HG03442 (cell line): ENCODE measurements around the gene ODF4.

Experiments
- ATAC-seq: cut with Tn5 transposase; IDR thresholded peaks from one replicate; pipeline ENCODE4 v1.9.1; 2021; ENCODE audit warnings: mild to moderate bottlenecking, moderate library complexity; ENCODE audit not compliant: unreplicated experiment

ODF4 gene

DNA sequence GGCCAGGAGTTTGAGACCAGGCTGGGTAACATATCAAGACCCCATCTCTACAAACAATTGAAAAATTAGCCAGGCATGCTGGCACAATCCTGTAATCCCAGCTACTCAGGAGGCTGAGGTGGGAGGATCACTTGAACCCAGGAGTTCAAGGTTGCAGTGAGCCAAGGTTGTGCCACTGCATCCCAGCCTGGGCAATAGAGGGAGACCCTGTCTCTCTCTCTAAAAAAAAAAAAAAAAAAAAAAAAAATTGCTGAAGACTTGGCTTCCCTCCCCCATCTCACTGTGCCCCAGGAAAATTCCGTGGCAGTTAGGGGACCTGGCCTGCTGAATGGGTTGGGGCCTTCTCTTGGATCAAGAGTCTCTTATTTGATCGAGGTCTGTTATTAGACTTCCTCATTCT, at the start of gene ODF4:
ODF4 (plus strand) TSS at position 301 of the 400 bp plus-strand sequence. CDS start 212 bp downstream, outside the sequence.
- ATAC-seq: no peak

- ATAC-seq: no peak
Measured at GRCh38 chr17:8290043-8290442, 49.6 kb upstream of the ODF4 start.

GRCh38 chr17:8292639-8293395, 46.8 kb upstream of the ODF4 start:
- no peak for ATAC-seq

GRCh38 chr17:8294361-8294760, 45.3 kb upstream of the ODF4 start:
- ATAC-seq: no peak

- no peak for ATAC-seq
Measured at GRCh38 chr17:8294814-8295316, 44.8 kb upstream of the ODF4 start.

GRCh38 chr17:8300226-8300625, 39.4 kb upstream of the ODF4 start:
- no peak for ATAC-seq

- ATAC-seq: peak; percentile 47
Measured at GRCh38 chr17:8300627-8301242, 38.9 kb upstream of the ODF4 start.

GRCh38 chr17:8310601-8311123, 29.0 kb upstream of the ODF4 start:
- ATAC-seq: no peak

DNA sequence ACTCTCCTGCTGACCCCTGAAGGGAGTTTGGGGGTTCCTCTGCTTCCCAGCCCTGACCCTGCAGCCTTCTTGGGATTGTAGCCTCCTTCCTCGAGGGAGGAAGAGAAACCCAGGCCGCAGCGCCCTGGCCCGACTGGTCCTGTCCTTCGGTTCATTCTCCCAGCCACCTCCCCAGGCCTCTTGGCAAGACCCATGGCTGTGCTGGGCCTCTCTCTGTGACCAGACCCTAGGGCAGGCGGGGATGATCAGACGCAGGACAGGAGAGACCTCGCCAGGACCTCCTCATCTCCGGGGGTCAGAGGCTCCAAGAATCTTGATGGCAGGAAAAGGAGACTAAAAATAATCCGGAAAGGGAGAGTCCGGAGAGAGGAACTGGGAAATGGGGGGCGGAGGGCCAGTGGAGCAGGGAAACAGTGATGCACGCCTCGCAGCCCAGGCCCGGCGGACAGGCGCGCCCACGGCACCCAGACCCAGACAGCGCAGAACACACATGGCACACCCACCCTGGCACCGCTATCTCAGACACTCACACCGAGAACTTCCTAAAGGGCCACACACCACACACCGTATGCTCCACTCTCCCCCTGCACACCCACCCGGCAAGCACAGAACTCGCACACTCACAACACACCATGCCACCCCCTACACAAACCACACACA, 28.4 kb upstream of the ODF4 start:
- no peak for ATAC-seq

- no peak for ATAC-seq
Measured at GRCh38 chr17:8312251-8312650, 27.4 kb upstream of the ODF4 start.

DNA sequence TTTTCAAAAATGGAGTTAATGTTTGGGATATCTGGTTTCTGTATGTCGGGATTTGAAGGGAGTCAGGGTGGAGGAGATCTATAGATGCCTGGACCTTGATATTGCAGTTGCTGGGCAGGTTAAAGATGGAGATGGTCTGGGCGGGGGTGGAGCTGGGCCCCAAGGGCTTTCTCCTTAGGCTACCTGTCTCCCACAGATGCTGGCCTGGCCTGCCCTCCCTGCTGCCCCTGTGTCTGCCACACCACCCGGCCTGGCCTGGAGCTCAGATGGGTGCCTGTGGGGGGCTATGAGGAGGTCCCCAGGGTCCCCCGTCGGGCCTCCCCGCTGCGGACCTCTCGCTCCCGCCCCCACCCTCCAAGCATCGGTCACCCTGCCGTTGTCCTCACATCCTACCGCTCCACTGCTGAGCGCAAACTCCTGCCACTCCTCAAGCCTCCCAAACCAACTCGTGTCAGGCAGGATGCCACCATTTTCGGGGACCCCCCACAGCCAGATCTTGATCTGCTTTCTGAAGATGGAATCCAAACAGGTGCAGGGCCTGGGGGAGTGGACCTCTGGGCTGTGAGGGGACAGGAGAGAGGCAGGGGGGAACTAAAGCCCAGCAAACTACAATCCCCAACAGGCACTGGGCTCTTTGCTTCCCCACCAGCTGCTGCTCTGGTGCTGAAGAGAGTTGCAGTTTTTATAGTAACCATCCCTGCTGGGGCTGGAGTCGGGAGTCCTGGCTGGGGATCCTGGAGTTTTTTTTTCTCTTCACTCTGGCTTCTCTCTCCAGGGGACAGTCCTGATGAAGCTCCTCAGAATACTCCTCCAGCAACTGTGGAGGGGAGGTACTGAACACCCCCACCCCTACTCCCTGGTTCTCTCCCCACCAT, 26.7 kb upstream of the ODF4 start:
- no peak for ATAC-seq

DNA sequence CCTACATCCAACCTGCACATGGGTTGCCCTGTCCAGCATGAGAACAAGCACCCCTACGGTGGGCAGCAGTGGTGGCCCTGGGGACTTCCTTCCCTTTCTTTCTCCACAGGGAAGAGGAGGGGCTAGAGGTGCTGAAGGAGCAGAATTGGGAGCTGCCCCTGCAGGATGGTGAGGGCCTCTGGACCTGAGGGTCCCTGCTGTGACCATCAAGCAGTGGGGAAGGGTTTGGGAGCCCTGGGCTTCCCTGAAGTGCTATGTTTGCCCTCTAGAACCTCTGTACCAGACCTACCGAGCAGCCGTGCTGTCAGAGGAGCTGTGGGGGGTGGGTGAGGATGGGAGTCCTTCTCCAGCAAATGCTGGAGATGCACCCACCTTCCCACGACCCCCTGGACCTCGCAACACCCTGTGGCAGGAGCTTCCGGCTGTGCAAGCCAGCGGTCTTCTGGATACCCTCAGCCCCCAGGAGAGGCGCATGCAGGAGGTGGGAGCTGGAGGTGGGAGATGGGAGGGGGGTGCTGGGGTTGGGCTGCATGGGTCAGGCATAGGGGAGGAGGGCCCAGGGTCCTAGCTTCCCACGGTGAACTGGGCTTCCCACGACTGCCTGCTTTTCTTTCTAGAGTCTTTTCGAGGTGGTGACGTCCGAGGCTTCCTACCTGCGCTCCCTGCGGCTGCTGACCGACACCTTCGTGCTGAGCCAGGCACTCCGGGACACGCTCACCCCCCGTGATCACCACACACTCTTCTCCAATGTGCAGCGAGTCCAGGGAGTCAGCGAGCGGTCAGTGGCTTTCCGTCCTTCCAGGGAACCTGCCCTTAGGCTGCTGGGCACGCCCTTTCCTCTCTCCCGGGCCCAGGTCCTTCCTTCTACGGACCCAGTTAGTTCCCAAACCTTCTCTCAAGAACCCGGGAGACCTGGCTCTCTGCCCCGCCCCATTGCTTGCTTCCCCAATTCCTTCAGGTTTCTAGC, 24.6 kb upstream of the ODF4 start:
- ATAC-seq: no peak

DNA sequence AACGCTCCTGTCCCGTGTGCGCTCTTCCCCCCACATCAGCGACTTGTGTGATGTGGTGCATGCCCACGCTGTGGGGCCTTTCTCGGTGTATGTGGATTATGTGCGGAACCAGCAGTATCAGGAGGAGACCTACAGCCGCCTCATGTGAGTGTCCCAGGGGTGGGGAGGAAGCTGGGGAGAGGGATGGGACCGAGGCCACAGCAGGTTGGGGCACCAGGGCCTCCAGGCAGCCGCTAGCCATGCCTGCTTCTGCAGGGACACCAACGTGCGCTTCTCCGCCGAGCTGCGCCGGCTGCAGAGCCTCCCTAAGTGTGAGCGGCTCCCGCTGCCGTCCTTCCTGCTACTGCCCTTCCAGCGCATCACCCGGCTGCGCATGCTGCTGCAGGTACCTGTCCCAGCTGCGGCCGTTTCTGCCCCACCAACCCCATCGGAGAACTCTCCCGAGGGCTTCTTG, 23.8 kb upstream of the ODF4 start:
- ATAC-seq: no peak

GRCh38 chr17:8318010-8318935, 21.4 kb upstream of the ODF4 start:
- ATAC-seq: no peak

- no peak for ATAC-seq
Measured at GRCh38 chr17:8320262-8320661, 19.4 kb upstream of the ODF4 start.

GRCh38 chr17:8320990-8321389, 18.6 kb upstream of the ODF4 start:
- ATAC-seq: no peak

- no peak for ATAC-seq
Measured at GRCh38 chr17:8322061-8322460, 17.6 kb upstream of the ODF4 start.

- ATAC-seq: no peak
Measured at GRCh38 chr17:8324132-8324531, 15.5 kb upstream of the ODF4 start.
